ENCODE results near the gene PPP1R12B.
"Not testable (repeated sequence)": the region's sequence is repeated elsewhere in the genome, so short reads cannot be mapped to it uniquely, and the experiment has no call there.

The PPP1R12B gene

GRCh38 chr1:202319381-202320080, 29.0 kb upstream of the PPP1R12B start:
- Mint-ChIP-seq H3K27ac (no peak overlapping the region), H3K9me3 (no peaks in the 10 kb centered on the region), H3K27me3 (ENCODE audit: low read depth) (peaks cover 21% of the 10 kb centered on the region), H3K36me3 (ENCODE audit: low read depth) (no peaks in the 10 kb centered on the region), H3K4me1 (ENCODE audit: low read depth) (no peaks in the 10 kb centered on the region), H3K4me3 (no peak overlapping the region)

GRCh38 chr1:202320081-202320405, 28.5 kb upstream of the PPP1R12B start:
- peaks cover 19% of the 10 kb centered on the region for H3K27me3 Mint-ChIP-seq (ENCODE audit: low read depth)
- H3K27ac Mint-ChIP-seq: no peak overlapping the region
- no peaks in the 10 kb centered on the region for H3K36me3 Mint-ChIP-seq (ENCODE audit: low read depth)
- no peaks in the 10 kb centered on the region for H3K4me1 Mint-ChIP-seq (ENCODE audit: low read depth)
- H3K4me3 Mint-ChIP-seq: no peak overlapping the region
- no peaks in the 10 kb centered on the region for H3K9me3 Mint-ChIP-seq

GRCh38 chr1:202323731-202324130, 24.8 kb upstream of the PPP1R12B start:
- Mint-ChIP-seq H3K36me3 (ENCODE audit: low read depth) (peaks cover 3% of the 10 kb centered on the region), H3K9me3 (no peaks in the 10 kb centered on the region), H3K27me3 (ENCODE audit: low read depth) (peaks cover 9% of the 10 kb centered on the region), H3K4me3 (no peak overlapping the region), H3K27ac (no peak overlapping the region), H3K4me1 (ENCODE audit: low read depth) (no peaks in the 10 kb centered on the region)

GRCh38 chr1:202324646-202325045, 23.9 kb upstream of the PPP1R12B start:
- Mint-ChIP-seq H3K27ac (no peak overlapping the region), H3K4me1 (ENCODE audit: low read depth) (no peaks in the 10 kb centered on the region), H3K9me3 (no peaks in the 10 kb centered on the region), H3K36me3 (ENCODE audit: low read depth) (peaks cover 7% of the 10 kb centered on the region), H3K4me3 (no peak overlapping the region), H3K27me3 (ENCODE audit: low read depth) (peaks cover 9% of the 10 kb centered on the region)

GRCh38 chr1:202329891-202330290, 18.6 kb upstream of the PPP1R12B start:
- H3K4me1 Mint-ChIP-seq (ENCODE audit: low read depth): peaks cover 3% of the 10 kb centered on the region
- H3K36me3 Mint-ChIP-seq (ENCODE audit: low read depth): peaks cover 44% of the 10 kb centered on the region
- H3K27me3 Mint-ChIP-seq (ENCODE audit: low read depth): no peaks in the 10 kb centered on the region
- H3K9me3 Mint-ChIP-seq: no peaks in the 10 kb centered on the region
- H3K4me3 Mint-ChIP-seq: no peak overlapping the region
- H3K27ac Mint-ChIP-seq: no peak overlapping the region

- Mint-ChIP-seq H3K9me3 (no peaks in the 10 kb centered on the region), H3K4me3 (no peak overlapping the region), H3K27ac (no peak overlapping the region), H3K27me3 (ENCODE audit: low read depth) (no peaks in the 10 kb centered on the region), H3K36me3 (ENCODE audit: low read depth) (peaks cover 49% of the 10 kb centered on the region), H3K4me1 (ENCODE audit: low read depth) (peaks cover 10% of the 10 kb centered on the region)
These were observed 14.6 kb upstream of the PPP1R12B start for GRCh38 chr1:202333861-202334260.

- peaks cover 4% of the 10 kb centered on the region for H3K36me3 Mint-ChIP-seq (ENCODE audit: low read depth)
- peak overlapping the region; percentile 58 for H3K27ac Mint-ChIP-seq
- H3K4me1 Mint-ChIP-seq (ENCODE audit: low read depth): peaks cover 26% of the 10 kb centered on the region
- no peaks in the 10 kb centered on the region for H3K9me3 Mint-ChIP-seq
- H3K4me3 Mint-ChIP-seq: peak overlapping the region; percentile 57
- H3K27me3 Mint-ChIP-seq (ENCODE audit: low read depth): no peaks in the 10 kb centered on the region
These were observed 4.7 kb upstream of the PPP1R12B start for GRCh38 chr1:202343652-202344349.

GRCh38 chr1:202348005-202348508, 442 bp upstream of the PPP1R12B start:
- no peaks in the 10 kb centered on the region for H3K9me3 Mint-ChIP-seq
- H3K27ac Mint-ChIP-seq: peak overlapping the region; percentile 95
- H3K27me3 Mint-ChIP-seq (ENCODE audit: low read depth): no peaks in the 10 kb centered on the region
- H3K36me3 Mint-ChIP-seq (ENCODE audit: low read depth): peaks cover 1% of the 10 kb centered on the region
- H3K4me3 Mint-ChIP-seq: peak overlapping the region; percentile 88
- peaks cover 25% of the 10 kb centered on the region for H3K4me1 Mint-ChIP-seq (ENCODE audit: low read depth)

- H3K9me3 Mint-ChIP-seq: no peaks in the 10 kb centered on the region
- H3K36me3 Mint-ChIP-seq (ENCODE audit: low read depth): peaks cover 1% of the 10 kb centered on the region
- H3K4me3 Mint-ChIP-seq: peak overlapping the region; percentile 88
- H3K4me1 Mint-ChIP-seq (ENCODE audit: low read depth): peaks cover 21% of the 10 kb centered on the region
- H3K27ac Mint-ChIP-seq: peak overlapping the region; percentile 79
- H3K27me3 Mint-ChIP-seq (ENCODE audit: low read depth): no peaks in the 10 kb centered on the region
These were observed 868 bp downstream of the PPP1R12B start for GRCh38 chr1:202349206-202349928.

GRCh38 chr1:202351725-202352124, 3.2 kb downstream of the PPP1R12B start:
- Mint-ChIP-seq H3K27me3 (ENCODE audit: low read depth) (no peaks in the 10 kb centered on the region), H3K9me3 (no peaks in the 10 kb centered on the region), H3K4me3 (no peak overlapping the region), H3K4me1 (ENCODE audit: low read depth) (peaks cover 21% of the 10 kb centered on the region), H3K27ac (no peak overlapping the region), H3K36me3 (ENCODE audit: low read depth) (peaks cover 1% of the 10 kb centered on the region)

GRCh38 chr1:202352583-202353197, 4.2 kb downstream of the PPP1R12B start:
- H3K4me3 Mint-ChIP-seq; H3K36me3 Mint-ChIP-seq (ENCODE audit: low read depth); H3K27me3 Mint-ChIP-seq (ENCODE audit: low read depth); H3K9me3 Mint-ChIP-seq; H3K27ac Mint-ChIP-seq: not testable (repeated sequence)
- H3K4me1 Mint-ChIP-seq (ENCODE audit: low read depth): peaks cover 21% of the 10 kb centered on the region

- Mint-ChIP-seq H3K9me3 (no peaks in the 10 kb centered on the region), H3K4me1 (ENCODE audit: low read depth) (peaks cover 2% of the 10 kb centered on the region), H3K36me3 (ENCODE audit: low read depth) (no peaks in the 10 kb centered on the region), H3K27ac (no peak overlapping the region), H3K4me3 (no peak overlapping the region), H3K27me3 (ENCODE audit: low read depth) (no peaks in the 10 kb centered on the region)
These were observed 7.5 kb downstream of the PPP1R12B start for GRCh38 chr1:202355944-202356553.

GRCh38 chr1:202357506-202357905, 9.0 kb downstream of the PPP1R12B start:
- no peaks in the 10 kb centered on the region for H3K9me3 Mint-ChIP-seq
- no peaks in the 10 kb centered on the region for H3K27me3 Mint-ChIP-seq (ENCODE audit: low read depth)
- H3K4me3 Mint-ChIP-seq: no peak overlapping the region
- peaks cover 2% of the 10 kb centered on the region for H3K4me1 Mint-ChIP-seq (ENCODE audit: low read depth)
- H3K27ac Mint-ChIP-seq: no peak overlapping the region
- H3K36me3 Mint-ChIP-seq (ENCODE audit: low read depth): no peaks in the 10 kb centered on the region

GRCh38 chr1:202361224-202361623, 12.7 kb downstream of the PPP1R12B start:
- no peaks in the 10 kb centered on the region for H3K36me3 Mint-ChIP-seq (ENCODE audit: low read depth)
- no peak overlapping the region for H3K27ac Mint-ChIP-seq
- H3K27me3 Mint-ChIP-seq (ENCODE audit: low read depth): no peaks in the 10 kb centered on the region
- peaks cover 2% of the 10 kb centered on the region for H3K4me1 Mint-ChIP-seq (ENCODE audit: low read depth)
- no peak overlapping the region for H3K4me3 Mint-ChIP-seq
- no peaks in the 10 kb centered on the region for H3K9me3 Mint-ChIP-seq

All from T-helper 1 cell treated with Interleukin-12 subunit alpha and Interleukin-12 subunit beta and Interleukin-4 antibody, amounts not matched to agents 30 μg/mL and 1 μg/mL, for 36 hours (primary cell).